ENCODE data around the gene SERINC3.

- TF ChIP-seq CTCF (IDR thresholded peaks at IDR 0.05) = no peak
- TF ChIP-seq POLR2AphosphoS5 (IDR thresholded peaks at IDR 0.05) = no peak
Observed at GRCh38 chr20:44552050-44552449, 30.2 kb upstream of the SERINC3 start.

Data from suprapubic skin (tissue), 3 donors.